K562 (cell line): ENCODE results near the gene SLC25A2. TPM values are rescaled to one million over a fixed set of nuclear protein-coding genes. Genes with fewer than 3 reads are reported as not detected.

Source experiments
- ATAC-seq: fragments of 200-7000 bp; cut with Tn5 transposase; 3 replicates; pipeline ENCODE4 v1.9.1; 2020; ENCODE audit warnings: moderate library complexity
- BruUV-seq: library from RNA; stranded (reverse); fragments of 400-500 nt; replicated peaks from 2 replicates; lab custom pipeline; 2021; lab: Mats Ljungman, UMichigan
- CTCF ChIA-PET: fragments of 300-600 bp; formaldehyde crosslinking; extraction: SDS; loops from one replicate; lab custom pipeline; 2021; ENCODE audit warnings: low intra/inter-chr PET ratio; lab: Yijun Ruan, JAX
- POLR2A ChIA-PET: fragments of 300-600, 350-650 bp; sonication (Branson Sonifier 250); formaldehyde crosslinking; extraction: SDS; loops from one replicate; lab custom pipeline; 2021; ENCODE audit warnings: antibody characterized with exemption, inconsistent platforms; lab: Yijun Ruan, JAX
- DNase-seq, 4 experiments: peaks; one replicate each; pipeline versions ENCODE4 v3.0.0 to v3.0.0-alpha.2; 2011 to 2018; ENCODE audit warnings: low spot score in 3 of 4, mixed read lengths in 3 of 4; ENCODE audit errors: extremely low read depth in 1 of 4
- FAIRE-seq: peaks from 2 replicates; lab custom pipeline; 2011; peaks lifted over from hg19 to GRCh38; lab: Jason Lieb, UNC
- H2AFZ ChIP-seq: 2 replicates; pipeline ENCODE4 v1.6.0; 2011; ENCODE audit warnings: low read depth, low read length, control low read depth, inconsistent platforms
- H3K27ac ChIP-seq: fragments of 200-600 bp; 3 replicates; pipeline ENCODE4 v1.8.0; 2011; ENCODE audit warnings: low read depth, mild to moderate bottlenecking, control low read depth, inconsistent platforms, low read length, moderate library complexity, mixed read lengths; ENCODE audit errors: extremely low read depth
- H3K27me3 ChIP-seq, 2 experiments: fragments of 300-600 bp in 1 of 2; 2 replicates in 1 of 2; 3 replicates in 1 of 2; pipeline versions ENCODE4 v1.6.0 to v1.8.0; 2011; ENCODE audit warnings: inconsistent platforms in 2 of 2, low read length in 2 of 2, mild to moderate bottlenecking in 1 of 2, mixed read lengths in 1 of 2, moderate library complexity in 1 of 2; ENCODE audit not compliant: control insufficient read depth in 2 of 2, insufficient read depth in 2 of 2
- H3K36me3 ChIP-seq: fragments of 300-600 bp; 3 replicates; pipeline ENCODE4 v1.8.0; 2011; ENCODE audit warnings: mild to moderate bottlenecking, low read length, inconsistent platforms; ENCODE audit not compliant: control insufficient read depth, insufficient read depth
- H3K4me1 ChIP-seq, 2 experiments: fragments of 200-600 bp in 1 of 2; replicated peaks in 1 of 2; 2 replicates in 1 of 2; 3 replicates in 1 of 2; pipeline versions ENCODE4 v1.5.1 to v1.8.0; 2011; ENCODE audit warnings: inconsistent platforms in 2 of 2, low read length in 2 of 2, mild to moderate bottlenecking in 1 of 2, mixed read lengths in 1 of 2, moderate library complexity in 1 of 2; ENCODE audit not compliant: control insufficient read depth in 2 of 2, insufficient read depth in 2 of 2
- H3K4me2 ChIP-seq: 2 replicates; pipeline ENCODE4 v1.6.1; 2011; ENCODE audit warnings: low read length, control low read depth, inconsistent platforms, mixed read lengths; ENCODE audit not compliant: insufficient read depth
- H3K4me3 ChIP-seq: fragments of 200-600 bp; sonication (generic), shearing (Covaris generic); 2 replicates; pipeline ENCODE4 v1.5.1; 2016; ENCODE audit warnings: control low read depth, inconsistent platforms
- H3K79me2 ChIP-seq: fragments of 200-600 bp; 3 replicates; pipeline ENCODE4 v1.8.0; 2011; ENCODE audit warnings: low read length, inconsistent platforms; ENCODE audit not compliant: control insufficient read depth, insufficient read depth
- H3K9ac ChIP-seq, 2 experiments: 2 replicates each; pipeline versions ENCODE4 v1.6.0 to v1.6.1; 2011; ENCODE audit warnings: low read depth in 2 of 2, low read length in 2 of 2, control low read depth in 1 of 2, inconsistent platforms in 1 of 2, mild to moderate bottlenecking in 1 of 2, mixed read lengths in 1 of 2; ENCODE audit not compliant: insufficient read depth in 1 of 2
- H3K9me1 ChIP-seq: one replicate; pipeline ENCODE4 v1.6.0; 2011; ENCODE audit warnings: inconsistent platforms, mild to moderate bottlenecking, low read length, moderate library complexity; ENCODE audit not compliant: control insufficient read depth, insufficient read depth
- H3K9me3 ChIP-seq: replicated peaks from 2 replicates; pipeline ENCODE4 v1.5.1; 2011; ENCODE audit warnings: low read depth, low read length, inconsistent platforms; ENCODE audit not compliant: control insufficient read depth, insufficient read depth
- H4K20me1 ChIP-seq: replicated peaks from 2 replicates; pipeline ENCODE4 v1.6.1; 2011; ENCODE audit warnings: low read length, inconsistent platforms, mixed read lengths; ENCODE audit not compliant: control insufficient read depth, insufficient read depth
- DEAF1 ChIP-seq: fragments of 450-650 bp; formaldehyde crosslinking; IDR thresholded peaks from 2 replicates; pipeline ENCODE4 v1.4.0; 2020; ENCODE audit warnings: mild to moderate bottlenecking, moderate library complexity
- PPARD ChIP-seq: fragments of 250-450 bp; sonication (Bioruptor Pico); IDR thresholded peaks from 2 replicates; pipeline ENCODE4 v1.8.0; 2022; ENCODE audit warnings: inconsistent platforms, mild to moderate bottlenecking, moderate library complexity
- TARDBP ChIP-seq: fragments of 450-650 bp; IDR thresholded peaks from 2 replicates; pipeline ENCODE4 v1.6.1; 2016
- TFE3 ChIP-seq: fragments of 450-650 bp; formaldehyde crosslinking; IDR thresholded peaks from 2 replicates; pipeline ENCODE4 v1.4.0; 2020; ENCODE audit warnings: mild to moderate bottlenecking, mixed read lengths
- ZNF24 ChIP-seq: fragments of 450-650 bp; IDR thresholded peaks from 2 replicates; pipeline ENCODE4 v1.6.1; 2016
- ZNF347 ChIP-seq: fragments of 450-650 bp; formaldehyde crosslinking; IDR thresholded peaks from 2 replicates; pipeline ENCODE4 v1.4.0; 2020; ENCODE audit warnings: low read depth, mild to moderate bottlenecking, moderate library complexity
- WGBS: fragments of 100-300 bp; shearing (Covaris generic); methylation state at CpG from one replicate; pipeline ENCODE4 v1.1.6; 2016; ENCODE audit warnings: low coverage, mixed read lengths; ENCODE audit not compliant: insufficient coverage; ENCODE audit errors: missing lambda C conversion rate; 5-methylcytosine and 5-hydroxymethylcytosine counted together
- in situ Hi-C: fragments of 300-500 bp; cut with MboI; formaldehyde crosslinking; loops from 4 replicates; pipeline ENCODE4 v1.15.0; 2018; ENCODE audit warnings: inconsistent platforms, mixed read lengths
- intact Hi-C: fragments of 100-400 bp; cut with micrococcal nuclease; formaldehyde crosslinking; loops from 2 replicates; pipeline ENCODE4 v1.14.2; 2022
- polyA plus RNA-seq, 8 experiments: library from polyadenylated mRNA; depleted of rRNA in 4 of 8; stranded (reverse) in 5 of 8; unstranded in 3 of 8; fragments of >200 nt; fragmentation: Nextera tagmentation in 2 of 8; fragmentation: Illumina TruSeq in 1 of 8; extraction: Ambion mirVana in 2 of 8; extraction: Trizol in 1 of 8; gene quantifications; 2 replicates each; pipeline versions ENCODE4 v1.2.1 to v1.2.3, GENCODE V29; 2011 to 2014; ENCODE audit warnings: inconsistent platforms in 1 of 8, missing spikeins in 1 of 8
- total RNA-seq, 7 experiments: library from RNA; depleted of rRNA in 6 of 7; stranded (reverse); fragments of >200 nt in 6 of 7; fragmentation: Illumina TruSeq in 2 of 7; extraction: Trizol in 2 of 7; gene quantifications; 2 replicates each; pipeline versions ENCODE4 v1.2.1 to v1.2.3, GENCODE V29; 2011 to 2021; ENCODE audit warnings: low replicate concordance in 1 of 7
- TF ChIP-seq, protein P1 (sequence below): sonication (generic); formaldehyde crosslinking; IDR thresholded peaks from 2 replicates; pipeline ENCODE4 v1.8.0; 2022; ENCODE audit warnings: mild to moderate bottlenecking, missing genetic modification reagents
- TF ChIP-seq, protein P2 (sequence below): fragments of 250-450 bp; sonication (Bioruptor Pico); IDR thresholded peaks from 2 replicates; pipeline ENCODE4 v1.4.0; 2020

Gene SLC25A2
- total and polyA plus RNA-seq, 9 of the 15 experiments (the other 6 are each of a cell fraction or from before 2014, with no cell fraction given): 0.09 to 0.11 (median 0.11) TPM; not detected in 6

GRCh38 chr5:141320225-141321169, 16.6 kb upstream of the SLC25A2 start, which contains the start of gene TAF7:
TAF7 (minus strand) TSS chr5:141320784; CDS start chr5:141320044, 740 bp downstream.
- ATAC-seq (peak; percentile 98), DNase-seq (peak; percentile 95 to 98 (median 96)), FAIRE-seq (peak; percentile 93)
- CTCF ChIA-PET: interaction anchor here (0.6 to 1.6 kb wide), 6 partner anchors 239 to 293 kb away, joined by 3 to 5 read pairs (median 3); no protein-coding TSS in a partner anchor
- Histone ChIP-seq H3K4me3 (peak within 1 kb of the TSS; percentile 70), H3K9ac (peak within 1 kb of the TSS; percentile 92 to 93), H2AFZ (peak within 1 kb of the TSS; percentile 94), H3K9me3 (peaks cover 22% of the 10 kb centered on the region), H3K4me1 (peaks cover 0 to 9% of the 10 kb centered on the region in 2 experiments; a peak in 1 of 5 replicates), H3K27me3 (no peaks in the 10 kb centered on the region), H3K36me3 (peaks cover 26% of the 10 kb centered on the region), H3K9me1 (no peaks in the 10 kb centered on the region), H3K27ac (peak within 1 kb of the TSS; percentile 92), H3K4me2 (peak within 1 kb of the TSS; percentile 85), H4K20me1 (no peaks in the 10 kb centered on the region), H3K79me2 (peaks cover 29% of the 10 kb centered on the region)
- BruUV-seq: TSS peak; percentile 69
- POLR2A ChIA-PET: interaction anchor here (0.7 to 1.9 kb wide), 16 partner anchors 8 to 692 kb away, joined by 3 to 14 read pairs (median 5); partner anchors contain the start of genes GNPDA1, PCDHB15, PCDHGA1 and PCDHGB3
- intact Hi-C loops (loop anchor here (10.0 kb wide), 1 partner anchor 106 kb away; the partner anchor contains the start of gene PCDHB13), in situ Hi-C loops (no loop called here)
- WGBS: under 1% methylated on average over 65 of the region's 67 CpGs
- TF ChIP-seq ZNF24 (0 out of 2 replicates have a peak, but pooled peaks have one; percentile 36), DEAF1 (no peak), TARDBP (0 out of 2 replicates have a peak, but pooled peaks have one; percentile 53), PPARD (CRISPR knock-in tag) (no peak), TFE3 (CRISPR knock-in tag) (no peak), ZNF347 (CRISPR knock-in tag) (no peak)
- TF ChIP-seq, protein P1, sequence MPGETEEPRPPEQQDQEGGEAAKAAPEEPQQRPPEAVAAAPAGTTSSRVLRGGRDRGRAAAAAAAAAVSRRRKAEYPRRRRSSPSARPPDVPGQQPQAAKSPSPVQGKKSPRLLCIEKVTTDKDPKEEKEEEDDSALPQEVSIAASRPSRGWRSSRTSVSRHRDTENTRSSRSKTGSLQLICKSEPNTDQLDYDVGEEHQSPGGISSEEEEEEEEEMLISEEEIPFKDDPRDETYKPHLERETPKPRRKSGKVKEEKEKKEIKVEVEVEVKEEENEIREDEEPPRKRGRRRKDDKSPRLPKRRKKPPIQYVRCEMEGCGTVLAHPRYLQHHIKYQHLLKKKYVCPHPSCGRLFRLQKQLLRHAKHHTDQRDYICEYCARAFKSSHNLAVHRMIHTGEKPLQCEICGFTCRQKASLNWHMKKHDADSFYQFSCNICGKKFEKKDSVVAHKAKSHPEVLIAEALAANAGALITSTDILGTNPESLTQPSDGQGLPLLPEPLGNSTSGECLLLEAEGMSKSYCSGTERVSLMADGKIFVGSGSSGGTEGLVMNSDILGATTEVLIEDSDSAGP (CRISPR knock-in tag): no peak
- TF ChIP-seq, protein P2, sequence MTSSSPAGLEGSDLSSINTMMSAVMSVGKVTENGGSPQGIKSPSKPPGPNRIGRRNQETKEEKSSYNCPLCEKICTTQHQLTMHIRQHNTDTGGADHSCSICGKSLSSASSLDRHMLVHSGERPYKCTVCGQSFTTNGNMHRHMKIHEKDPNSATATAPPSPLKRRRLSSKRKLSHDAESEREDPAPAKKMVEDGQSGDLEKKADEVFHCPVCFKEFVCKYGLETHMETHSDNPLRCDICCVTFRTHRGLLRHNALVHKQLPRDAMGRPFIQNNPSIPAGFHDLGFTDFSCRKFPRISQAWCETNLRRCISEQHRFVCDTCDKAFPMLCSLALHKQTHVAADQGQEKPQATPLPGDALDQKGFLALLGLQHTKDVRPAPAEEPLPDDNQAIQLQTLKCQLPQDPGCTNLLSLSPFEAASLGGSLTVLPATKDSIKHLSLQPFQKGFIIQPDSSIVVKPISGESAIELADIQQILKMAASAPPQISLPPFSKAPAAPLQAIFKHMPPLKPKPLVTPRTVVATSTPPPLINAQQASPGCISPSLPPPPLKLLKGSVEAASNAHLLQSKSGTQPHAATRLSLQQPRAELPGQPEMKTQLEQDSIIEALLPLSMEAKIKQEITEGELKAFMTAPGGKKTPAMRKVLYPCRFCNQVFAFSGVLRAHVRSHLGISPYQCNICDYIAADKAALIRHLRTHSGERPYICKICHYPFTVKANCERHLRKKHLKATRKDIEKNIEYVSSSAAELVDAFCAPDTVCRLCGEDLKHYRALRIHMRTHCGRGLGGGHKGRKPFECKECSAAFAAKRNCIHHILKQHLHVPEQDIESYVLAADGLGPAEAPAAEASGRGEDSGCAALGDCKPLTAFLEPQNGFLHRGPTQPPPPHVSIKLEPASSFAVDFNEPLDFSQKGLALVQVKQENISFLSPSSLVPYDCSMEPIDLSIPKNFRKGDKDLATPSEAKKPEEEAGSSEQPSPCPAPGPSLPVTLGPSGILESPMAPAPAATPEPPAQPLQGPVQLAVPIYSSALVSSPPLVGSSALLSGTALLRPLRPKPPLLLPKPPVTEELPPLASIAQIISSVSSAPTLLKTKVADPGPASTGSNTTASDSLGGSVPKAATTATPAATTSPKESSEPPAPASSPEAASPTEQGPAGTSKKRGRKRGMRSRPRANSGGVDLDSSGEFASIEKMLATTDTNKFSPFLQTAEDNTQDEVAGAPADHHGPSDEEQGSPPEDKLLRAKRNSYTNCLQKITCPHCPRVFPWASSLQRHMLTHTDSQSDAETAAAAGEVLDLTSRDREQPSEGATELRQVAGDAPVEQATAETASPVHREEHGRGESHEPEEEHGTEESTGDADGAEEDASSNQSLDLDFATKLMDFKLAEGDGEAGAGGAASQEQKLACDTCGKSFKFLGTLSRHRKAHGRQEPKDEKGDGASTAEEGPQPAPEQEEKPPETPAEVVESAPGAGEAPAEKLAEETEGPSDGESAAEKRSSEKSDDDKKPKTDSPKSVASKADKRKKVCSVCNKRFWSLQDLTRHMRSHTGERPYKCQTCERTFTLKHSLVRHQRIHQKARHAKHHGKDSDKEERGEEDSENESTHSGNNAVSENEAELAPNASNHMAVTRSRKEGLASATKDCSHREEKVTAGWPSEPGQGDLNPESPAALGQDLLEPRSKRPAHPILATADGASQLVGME: no peak
